ENCODE measurements around the gene MLANA.
A peak's percentile ranks its signal among the peaks of the same experiment; 100 is the strongest.

The MLANA gene

GRCh38 chr9:5890641-5891040 lies at the start of gene MLANA:
TSS of gene MLANA (plus strand) at chr9:5890889. CDS start at chr9:5892475, 1,586 bp downstream.
- no peak for DNase-seq

GRCh38 chr9:5841771-5842573 lies 48.7 kb upstream of the MLANA start:
- peak; percentile 51 to 56 for DNase-seq

GRCh38 chr9:5842929-5843793 lies 47.5 kb upstream of the MLANA start:
- no peak for DNase-seq

- DNase-seq: no peak
Observed at GRCh38 chr9:5843794-5844471, 46.8 kb upstream of the MLANA start.

- DNase-seq: no peak
Observed at GRCh38 chr9:5845157-5845531, 45.5 kb upstream of the MLANA start.

GRCh38 chr9:5846096-5846495 lies 44.6 kb upstream of the MLANA start:
- DNase-seq: no peak

- DNase-seq: no peak
Observed at GRCh38 chr9:5846501-5846921, 44.2 kb upstream of the MLANA start.

- DNase-seq: no peak
Observed at GRCh38 chr9:5848372-5848882, 42.3 kb upstream of the MLANA start.

- DNase-seq: no peak
Observed at GRCh38 chr9:5850724-5851122, 40.0 kb upstream of the MLANA start.

- peak; percentile 32 to 38 for DNase-seq
Observed at GRCh38 chr9:5851445-5851844, 39.2 kb upstream of the MLANA start.

GRCh38 chr9:5852987-5853386 lies 37.7 kb upstream of the MLANA start:
- DNase-seq: no peak

GRCh38 chr9:5853617-5854016 lies 37.1 kb upstream of the MLANA start:
- no peak for DNase-seq

- peak in 1 of 2 donors; percentile 24 for DNase-seq
Observed at GRCh38 chr9:5854063-5854790, 36.5 kb upstream of the MLANA start.

GRCh38 chr9:5857928-5858327 lies 32.8 kb upstream of the MLANA start:
- DNase-seq: no peak

GRCh38 chr9:5858833-5859232 lies 31.9 kb upstream of the MLANA start:
- DNase-seq: no peak

GRCh38 chr9:5863092-5863746 lies 27.5 kb upstream of the MLANA start:
- DNase-seq: no peak

- DNase-seq: no peak
Observed at GRCh38 chr9:5864446-5864845, 26.2 kb upstream of the MLANA start.

- no peak for DNase-seq
Observed at GRCh38 chr9:5866272-5866671, 24.4 kb upstream of the MLANA start.

- no peak for DNase-seq
Observed at GRCh38 chr9:5866685-5867084, 24.0 kb upstream of the MLANA start.

- no peak for DNase-seq
Observed at GRCh38 chr9:5868235-5868634, 22.5 kb upstream of the MLANA start.

- peak; percentile 30 to 49 for DNase-seq
Observed at GRCh38 chr9:5869315-5870019, 21.2 kb upstream of the MLANA start.

Data from stimulated activated CD4-positive, alpha-beta T cell treated with anti-CD3 and anti-CD28 coated beads, Interleukin-2, amount 100 ng/mL, for 24 hours (primary cell).